Stimulated activated CD8-positive, alpha-beta memory T cell treated with anti-CD3 and anti-CD28 coated beads, Interleukin-15, amount 100 ng/mL, for 24 hours (primary cell): ENCODE data around the gene PSMC3IP.
"Not testable (repeated sequence)": the region's sequence is repeated elsewhere in the genome, so short reads cannot be mapped to it uniquely, and the experiment has no call there.

Experiments
- DNase-seq: peaks from one replicate; pipeline ENCODE4 v3.0.0-alpha.2; 2020; ENCODE audit warnings: low read depth

PSMC3IP gene

DNA sequence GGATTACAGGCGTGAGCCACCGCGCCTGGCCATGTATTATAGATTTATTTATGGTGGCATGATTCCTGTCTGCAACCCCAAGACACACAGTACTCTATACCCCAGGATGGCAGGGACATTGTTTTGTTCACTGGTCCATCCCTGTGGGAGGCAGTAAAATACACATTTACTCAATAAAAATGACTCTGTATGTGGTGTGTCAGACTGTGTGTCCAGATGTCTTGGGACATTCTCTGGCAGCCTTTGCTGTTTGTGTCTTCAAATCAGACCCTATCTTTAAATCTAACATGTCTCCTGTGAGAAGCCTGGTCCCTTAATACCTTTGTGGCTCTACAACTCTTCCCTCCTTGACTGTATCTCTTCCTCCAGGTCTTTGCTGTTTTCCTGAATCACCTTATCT is 17.3 kb downstream of the PSMC3IP start:
- no peak for DNase-seq

DNA sequence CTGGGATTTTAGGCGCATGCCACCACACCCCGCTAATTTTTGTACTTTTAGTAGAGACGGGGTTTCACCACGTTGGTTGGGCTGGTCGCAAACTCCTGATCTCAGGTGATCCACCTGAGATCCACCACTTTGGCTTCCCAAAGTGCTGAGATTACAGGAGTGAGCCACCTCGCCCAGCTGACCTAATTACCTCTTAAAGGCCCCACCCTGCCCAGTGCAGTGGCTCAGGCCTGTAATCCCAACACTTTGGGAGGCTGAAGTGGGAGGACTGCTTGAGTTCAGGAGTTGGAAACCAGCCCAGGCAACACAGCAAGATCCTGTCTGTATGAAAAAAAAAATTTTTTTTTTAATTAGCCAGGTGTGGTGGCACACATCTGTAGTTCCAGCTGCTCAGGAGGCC is 18.5 kb downstream of the PSMC3IP start:
- no peak for DNase-seq

DNA sequence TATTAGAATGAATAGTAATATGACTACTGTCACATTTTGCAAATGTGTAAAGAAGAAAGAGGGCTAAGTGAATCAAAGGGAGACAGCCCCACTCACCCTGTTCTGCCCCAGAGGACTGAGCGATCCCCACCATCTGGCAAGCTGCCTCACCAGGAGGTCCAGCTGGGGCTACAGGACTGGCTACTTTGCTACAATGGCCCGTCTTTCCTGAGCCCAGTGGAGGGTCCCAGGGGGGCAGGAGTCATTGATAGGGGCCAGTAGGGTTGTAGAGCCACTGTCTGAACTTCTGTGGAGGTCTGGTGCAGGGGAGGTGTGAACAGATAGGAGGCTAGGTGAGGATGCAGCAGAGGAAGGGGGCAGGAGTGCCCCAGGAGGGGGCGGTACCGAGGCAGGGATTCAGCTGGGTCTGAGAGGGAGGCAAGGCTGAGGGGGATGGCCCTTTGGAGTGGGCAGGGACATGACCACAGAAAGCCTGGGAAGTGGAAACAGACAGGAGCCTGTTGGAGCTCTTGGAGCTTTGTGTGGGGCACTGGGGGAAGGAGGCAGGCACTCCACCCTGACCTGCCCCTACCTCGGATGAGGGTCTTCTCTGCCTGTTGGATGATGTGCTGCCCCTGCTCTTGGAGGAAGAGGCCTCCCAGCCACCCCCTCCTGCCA is 21.4 kb downstream of the PSMC3IP start:
- DNase-seq, result not testable (repeated sequence)

DNA sequence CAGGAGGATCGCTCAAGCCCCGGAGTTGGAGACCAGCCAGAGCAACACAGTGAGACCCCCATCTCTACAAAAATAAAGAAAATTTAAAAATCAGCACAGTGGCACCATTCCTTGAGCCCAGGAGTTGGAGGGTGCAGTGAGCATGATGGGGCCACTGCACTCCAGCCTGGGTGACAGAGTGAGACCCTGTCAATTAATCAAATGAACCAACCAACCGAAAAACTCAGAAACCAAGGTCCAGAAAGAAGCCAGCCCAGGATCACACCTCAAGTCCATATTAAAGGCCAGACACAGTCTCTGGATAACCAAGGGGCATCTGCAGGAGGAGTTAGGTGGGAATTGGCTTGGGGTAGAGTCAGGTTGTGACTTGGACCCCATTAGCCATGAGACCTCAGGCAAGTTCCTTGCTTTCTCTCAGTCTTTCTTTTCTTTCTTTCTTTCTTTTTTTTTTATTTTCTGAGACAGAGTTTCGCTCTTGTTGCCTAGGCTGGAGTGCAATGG is 22.4 kb downstream of the PSMC3IP start:
- no peak for DNase-seq

DNA sequence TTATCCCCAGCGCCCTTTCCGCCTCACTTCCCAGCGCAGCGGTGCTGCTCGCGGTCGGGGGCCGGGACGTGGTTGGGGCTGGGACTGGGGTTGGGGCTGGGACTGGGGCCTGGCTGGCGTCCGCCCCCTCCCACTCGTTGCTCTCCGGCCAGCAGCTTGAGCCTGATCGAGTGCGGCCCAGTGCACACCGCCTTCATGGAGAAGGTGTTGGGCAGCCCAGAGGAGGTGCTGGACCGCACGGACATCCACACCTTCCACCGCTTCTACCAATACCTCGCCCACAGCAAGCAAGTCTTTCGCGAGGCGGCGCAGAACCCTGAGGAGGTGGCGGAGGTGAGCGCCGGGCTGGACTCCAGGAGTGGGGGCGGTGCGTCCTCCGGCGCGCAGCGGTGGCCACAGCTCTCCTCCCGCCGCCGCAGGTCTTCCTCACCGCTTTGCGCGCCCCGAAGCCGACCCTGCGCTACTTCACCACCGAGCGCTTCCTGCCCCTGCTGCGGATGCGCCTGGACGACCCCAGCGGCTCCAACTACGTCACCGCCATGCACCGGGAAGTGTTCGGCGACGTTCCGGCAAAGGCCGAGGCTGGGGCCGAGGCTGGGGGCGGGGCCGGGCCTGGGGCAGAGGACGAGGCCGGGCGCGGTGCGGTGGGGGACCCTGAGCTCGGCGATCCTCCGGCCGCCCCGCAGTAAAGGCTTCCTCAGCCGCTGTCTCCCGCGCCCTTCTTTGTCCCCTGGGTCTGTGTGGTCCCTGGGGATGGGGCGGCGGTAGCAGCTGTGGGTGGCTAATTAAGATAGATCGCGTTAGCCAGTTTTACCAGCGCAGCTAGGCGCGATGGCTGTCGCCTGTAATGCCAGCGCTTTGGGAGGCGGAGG is 23.0 kb downstream of the PSMC3IP start:
- peak; percentile 55 for DNase-seq

DNA sequence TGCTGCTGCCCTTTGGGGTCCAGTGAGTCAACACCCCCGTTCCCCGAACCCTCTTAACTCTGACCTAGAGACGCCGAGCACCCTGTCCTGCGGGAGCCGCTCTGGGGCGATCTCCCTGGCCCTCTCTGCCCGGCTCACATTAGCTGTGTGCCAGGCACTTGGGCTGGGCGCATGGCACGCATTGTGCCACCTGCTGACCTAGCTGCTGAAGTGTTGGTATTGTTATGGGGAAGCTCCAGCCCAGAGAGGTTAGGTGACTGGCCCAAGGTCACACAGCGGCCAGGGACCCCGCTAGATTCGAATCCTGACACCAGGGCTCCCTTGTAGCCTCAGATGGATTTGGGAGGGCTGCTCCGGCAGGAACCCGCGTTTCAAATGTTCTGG is 23.7 kb downstream of the PSMC3IP start:
- DNase-seq, result no peak

DNA sequence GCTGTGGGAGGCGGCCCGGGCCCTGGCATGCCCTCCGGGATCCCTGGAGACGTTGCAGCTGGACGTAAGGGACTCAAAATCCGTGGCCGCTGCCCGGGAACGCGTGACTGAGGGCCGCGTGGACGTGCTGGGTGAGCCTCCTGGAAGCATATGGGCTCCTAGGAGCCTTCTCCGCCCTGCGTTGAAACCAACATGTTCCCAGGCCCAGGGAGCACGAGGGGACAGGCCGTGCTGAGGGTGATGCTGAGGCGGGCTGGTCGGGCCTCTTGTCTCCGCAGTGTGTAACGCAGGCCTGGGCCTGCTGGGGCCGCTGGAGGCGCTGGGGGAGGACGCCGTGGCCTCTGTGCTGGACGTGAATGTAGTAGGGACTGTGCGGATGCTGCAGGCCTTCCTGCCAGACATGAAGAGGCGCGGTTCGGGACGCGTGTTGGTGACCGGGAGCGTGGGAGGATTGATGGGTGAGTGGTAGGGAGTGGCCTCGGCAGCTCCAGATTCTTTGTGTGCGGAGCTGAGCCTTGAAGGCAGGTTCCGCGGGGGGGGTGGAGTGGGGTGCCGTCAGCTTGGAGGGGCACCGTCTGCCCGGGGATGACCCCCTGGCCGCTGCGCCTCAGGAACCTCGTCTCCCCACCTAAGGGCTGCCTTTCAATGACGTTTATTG is 24.2 kb downstream of the PSMC3IP start:
- DNase-seq, result no peak

DNA sequence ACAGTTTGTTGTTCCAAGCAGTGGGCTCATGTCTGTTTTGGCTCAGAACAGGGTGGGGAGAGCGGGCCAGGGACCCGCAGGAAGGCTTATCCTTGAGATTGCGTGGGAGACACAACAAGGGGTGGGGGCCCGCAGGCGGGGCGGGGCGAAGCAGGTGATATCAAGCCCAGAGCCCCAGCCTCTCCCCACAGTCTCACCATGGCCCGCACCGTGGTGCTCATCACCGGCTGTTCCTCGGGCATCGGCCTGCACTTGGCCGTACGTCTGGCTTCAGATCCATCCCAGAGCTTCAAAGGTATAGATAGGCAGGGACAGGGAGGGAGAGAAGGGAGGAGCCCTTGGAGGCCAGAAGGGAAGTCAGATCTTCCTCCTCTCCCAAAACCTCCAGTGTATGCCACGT is 24.8 kb downstream of the PSMC3IP start, which contains the start of gene HSD17B1:
TSS of gene HSD17B1 (plus strand) at position 188 of the 400 bp plus-strand sequence. CDS start at position 199, 11 bp downstream.
- DNase-seq, result not testable (repeated sequence)

DNA sequence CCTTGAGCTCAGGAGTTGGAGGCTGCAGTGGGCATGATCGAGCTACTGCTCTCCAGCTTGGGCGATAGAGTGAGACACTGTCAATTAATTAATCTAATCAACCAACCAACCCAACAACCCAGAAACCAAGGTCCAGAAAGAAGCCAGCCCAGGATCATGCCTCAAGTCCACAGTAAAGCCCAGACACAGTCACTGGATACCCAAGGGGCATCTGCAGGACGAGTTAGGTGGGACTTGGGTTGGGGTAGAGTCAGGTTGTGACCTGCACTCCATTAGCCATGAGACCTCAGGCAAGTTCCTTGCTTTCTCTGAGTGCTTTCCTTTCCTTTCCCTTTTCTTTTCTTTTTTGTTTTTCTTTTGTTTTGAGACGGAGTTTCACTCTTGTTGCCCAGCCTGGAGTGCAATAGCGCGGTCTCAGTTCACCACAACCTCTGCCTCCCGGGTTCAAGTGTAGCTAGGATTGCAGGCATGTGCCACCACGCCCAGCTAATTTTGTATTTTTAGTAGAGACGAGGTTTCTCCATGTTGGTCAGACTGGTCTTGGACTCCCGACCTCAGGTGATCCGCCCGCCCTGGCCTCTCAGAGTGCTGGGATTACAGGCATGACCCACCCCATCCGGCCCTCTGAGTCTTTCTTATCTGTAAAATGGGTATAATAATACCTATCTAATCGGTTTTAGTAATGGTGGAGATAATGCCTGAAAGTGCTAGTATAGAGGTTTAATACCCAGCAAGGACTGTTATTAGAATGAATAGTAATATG is 28.4 kb downstream of the PSMC3IP start:
- DNase-seq, result no peak

DNA sequence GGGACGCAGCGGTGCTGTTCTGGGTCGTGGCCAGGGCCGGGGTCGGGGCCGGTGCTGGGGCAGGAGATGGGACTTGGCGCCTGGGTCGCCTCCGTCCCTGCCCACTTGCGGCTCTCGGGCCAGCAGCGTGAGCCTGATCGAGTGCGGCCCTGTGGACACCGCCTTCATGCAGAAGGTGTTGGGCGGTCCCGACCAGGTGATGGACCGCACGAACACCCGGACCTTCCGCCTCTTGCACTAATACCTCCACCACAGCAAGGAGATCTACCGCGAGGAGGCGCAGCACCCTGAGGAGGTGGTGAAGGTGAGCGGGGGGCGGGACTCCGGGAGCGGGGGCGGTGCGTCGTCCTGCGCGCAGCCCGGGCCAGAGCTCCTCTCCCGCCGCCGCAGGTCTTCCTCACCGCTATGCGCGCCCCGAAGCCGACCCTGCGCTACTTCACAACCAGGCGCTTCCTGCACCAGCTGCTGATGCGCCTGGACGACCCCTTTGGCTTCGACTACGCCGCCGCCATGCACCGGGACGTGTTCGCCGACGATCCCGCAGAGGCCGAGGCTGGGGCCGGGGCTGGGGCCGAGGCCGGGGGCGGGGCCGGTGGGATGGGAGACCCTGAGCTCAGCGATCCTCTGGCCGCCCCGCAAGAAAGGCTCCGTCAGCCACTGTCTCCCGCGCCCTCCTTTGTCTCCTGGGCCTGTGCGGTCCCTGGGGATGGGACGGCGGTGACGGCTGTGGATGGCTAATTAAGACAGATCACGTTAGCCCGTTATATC is 29.3 kb downstream of the PSMC3IP start:
- DNase-seq, result peak; percentile 41

DNA sequence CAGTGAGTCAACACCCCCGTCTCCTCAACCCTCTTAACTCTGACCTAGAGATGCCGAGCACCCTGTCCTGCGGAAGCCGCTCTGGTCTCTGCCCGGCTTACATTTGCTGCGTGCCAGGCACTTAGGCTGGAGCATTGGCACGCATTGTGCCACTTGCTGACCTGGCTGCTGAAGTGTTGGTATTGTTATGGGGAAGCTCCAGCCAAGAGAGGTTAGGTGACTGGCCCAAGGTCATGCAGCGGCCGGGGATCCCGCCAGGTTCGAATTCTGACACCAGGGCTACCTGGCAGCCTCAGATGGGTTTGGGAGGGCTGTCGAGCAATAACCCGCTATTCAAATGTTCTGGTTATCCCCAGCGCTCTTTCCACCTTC is 29.8 kb downstream of the PSMC3IP start:
- DNase-seq, result no peak

DNA sequence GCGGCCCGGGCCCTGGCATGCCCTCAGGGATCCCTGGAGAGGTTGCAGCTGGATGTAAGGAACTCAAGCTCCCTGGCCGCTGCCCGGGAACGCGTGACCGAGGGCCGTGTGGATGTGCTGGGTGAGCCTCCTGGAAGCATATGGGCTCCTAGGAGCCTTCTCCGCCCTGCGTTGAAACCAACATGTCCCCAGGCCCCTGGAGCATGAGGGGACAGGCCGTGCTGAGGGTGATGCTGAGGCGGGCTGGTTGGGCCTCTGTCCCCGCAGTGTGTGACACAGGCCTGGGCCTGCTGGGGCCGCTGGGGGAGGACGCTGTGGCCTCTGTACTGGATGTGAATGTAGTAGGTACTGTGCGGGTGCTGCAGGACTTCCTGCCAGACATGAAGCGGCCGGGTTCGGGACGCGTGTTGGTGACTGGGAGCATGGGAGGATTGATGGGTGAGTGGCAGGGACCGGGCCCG is 30.5 kb downstream of the PSMC3IP start:
- DNase-seq, result no peak

DNA sequence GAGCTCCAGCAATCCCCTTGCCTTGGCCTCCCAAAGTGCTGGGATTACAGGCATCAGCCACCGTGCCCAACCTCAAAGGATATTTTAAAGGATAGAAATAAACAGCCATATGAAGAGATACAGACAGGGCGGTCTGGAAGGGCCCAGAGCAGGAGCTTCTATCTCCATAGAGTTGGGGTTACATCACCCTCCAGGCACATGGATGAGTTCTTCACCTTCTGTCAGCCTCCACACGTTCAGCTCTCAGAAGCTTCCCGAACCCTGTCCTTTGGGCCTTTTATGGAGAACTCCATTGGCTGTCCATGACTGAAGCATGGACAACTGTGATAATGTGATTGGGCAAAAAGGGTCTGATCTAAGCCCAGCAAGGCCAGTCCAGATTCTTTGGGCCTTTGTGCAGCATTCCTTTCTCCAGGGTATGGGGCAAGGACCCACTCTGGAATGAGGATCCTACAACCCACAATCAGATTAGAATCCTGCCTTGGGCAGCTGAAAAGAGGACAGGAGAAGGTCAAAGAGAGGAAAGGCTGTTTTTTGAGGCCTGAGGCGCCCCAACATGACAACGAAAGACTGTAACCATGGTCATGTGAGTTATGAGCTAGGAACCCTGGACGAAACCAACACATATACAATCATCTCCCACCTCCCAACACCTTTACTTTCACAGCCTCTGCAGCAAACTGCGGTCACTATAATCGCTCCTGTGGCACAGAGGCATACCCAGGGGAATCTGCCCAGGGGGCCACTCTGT is 31.6 kb downstream of the PSMC3IP start:
- not testable (repeated sequence) for DNase-seq

DNA sequence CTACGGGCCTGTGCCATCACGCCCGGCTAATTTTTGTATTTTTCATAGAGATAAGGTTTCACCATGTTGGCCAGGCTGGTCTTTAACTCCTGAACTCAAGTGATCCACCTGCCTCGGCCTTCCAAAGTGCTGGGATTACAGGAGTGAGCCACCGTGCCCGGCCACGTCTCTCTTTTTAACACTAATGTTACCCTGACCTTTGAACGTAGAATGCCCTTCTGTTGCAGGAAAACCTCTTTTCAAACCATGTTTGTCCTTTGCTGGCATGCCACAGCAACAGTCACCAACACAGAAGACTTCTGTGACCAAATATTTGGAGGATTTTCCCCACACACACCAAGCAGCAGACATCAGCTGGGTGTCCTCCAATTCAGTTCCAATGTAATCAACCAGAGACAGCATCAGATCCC is 32.6 kb downstream of the PSMC3IP start:
- DNase-seq, result no peak

DNA sequence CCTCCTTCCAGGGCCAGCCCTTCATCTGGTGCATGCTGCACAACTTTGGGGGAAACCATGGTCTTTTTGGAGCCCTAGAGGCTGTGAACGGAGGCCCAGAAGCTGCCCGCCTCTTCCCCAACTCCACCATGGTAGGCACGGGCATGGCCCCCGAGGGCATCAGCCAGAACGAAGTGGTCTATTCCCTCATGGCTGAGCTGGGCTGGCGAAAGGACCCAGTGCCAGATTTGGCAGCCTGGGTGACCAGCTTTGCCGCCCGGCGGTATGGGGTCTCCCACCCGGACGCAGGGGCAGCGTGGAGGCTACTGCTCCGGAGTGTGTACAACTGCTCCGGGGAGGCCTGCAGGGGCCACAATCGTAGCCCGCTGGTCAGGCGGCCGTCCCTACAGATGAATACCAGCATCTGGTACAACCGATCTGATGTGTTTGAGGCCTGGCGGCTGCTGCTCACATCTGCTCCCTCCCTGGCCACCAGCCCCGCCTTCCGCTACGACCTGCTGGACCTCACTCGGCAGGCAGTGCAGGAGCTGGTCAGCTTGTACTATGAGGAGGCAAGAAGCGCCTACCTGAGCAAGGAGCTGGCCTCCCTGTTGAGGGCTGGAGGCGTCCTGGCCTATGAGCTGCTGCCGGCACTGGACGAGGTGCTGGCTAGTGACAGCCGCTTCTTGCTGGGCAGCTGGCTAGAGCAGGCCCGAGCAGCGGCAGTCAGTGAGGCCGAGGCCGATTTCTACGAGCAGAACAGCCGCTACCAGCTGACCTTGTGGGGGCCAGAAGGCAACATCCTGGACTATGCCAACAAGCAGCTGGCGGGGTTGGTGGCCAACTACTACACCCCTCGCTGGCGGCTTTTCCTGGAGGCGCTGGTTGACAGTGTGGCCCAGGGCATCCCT is 34.1 kb downstream of the PSMC3IP start:
- DNase-seq, result no peak

DNA sequence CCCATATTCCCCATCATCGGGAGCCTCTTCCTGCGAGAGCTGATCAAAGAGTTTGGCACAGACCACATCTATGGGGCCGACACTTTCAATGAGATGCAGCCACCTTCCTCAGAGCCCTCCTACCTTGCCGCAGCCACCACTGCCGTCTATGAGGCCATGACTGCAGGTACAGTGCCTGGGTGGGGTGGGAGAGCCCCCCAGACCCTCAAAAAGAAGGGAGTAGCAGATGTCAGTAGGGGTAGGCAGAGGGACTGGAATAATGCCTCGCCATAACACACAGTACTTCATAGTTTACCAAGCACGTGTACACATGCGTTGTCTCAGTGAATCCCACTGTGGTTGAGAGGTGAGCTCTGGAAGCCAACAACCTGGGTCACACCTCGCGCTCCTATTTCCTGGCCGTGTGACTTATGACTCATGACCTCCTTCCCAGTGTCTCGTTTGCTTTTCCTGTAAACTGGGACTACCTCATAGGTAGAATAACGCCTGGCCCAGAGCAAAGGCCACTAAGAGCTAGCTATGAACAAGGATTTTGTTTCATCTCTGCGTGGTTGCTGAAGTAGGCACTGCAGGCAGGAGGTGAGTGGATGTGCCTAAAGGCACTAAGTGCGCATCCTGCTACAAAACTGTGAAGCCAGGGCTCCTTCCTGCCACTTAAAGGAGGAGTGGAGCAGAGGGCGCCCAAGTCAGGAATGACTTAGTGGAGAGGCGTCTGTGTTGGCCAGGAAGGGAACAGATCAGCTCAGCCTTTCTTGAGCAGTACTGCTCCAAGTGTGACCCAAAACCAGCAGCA is 36.3 kb downstream of the PSMC3IP start:
- no peak for DNase-seq

DNA sequence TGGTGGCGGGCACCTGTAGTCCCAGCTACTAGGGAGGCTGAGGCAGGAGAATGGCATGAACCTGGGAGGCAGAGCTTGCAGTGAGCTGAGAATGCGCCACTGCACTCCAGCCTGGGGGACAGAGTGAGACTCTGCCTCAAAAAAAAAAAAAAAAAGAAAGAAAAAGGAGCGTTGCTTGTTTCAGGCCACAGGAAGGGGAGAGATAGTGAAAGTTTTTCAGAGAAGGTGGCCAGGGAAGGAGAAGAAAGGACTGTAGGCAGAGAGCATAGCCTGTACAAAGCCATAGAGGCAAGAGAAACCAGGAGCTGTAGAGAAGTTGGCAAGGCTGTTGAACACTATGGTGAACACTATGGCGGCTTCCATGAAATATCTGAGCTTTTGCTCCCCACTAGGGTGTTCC is 37.0 kb downstream of the PSMC3IP start:
- not testable (repeated sequence) for DNase-seq

DNA sequence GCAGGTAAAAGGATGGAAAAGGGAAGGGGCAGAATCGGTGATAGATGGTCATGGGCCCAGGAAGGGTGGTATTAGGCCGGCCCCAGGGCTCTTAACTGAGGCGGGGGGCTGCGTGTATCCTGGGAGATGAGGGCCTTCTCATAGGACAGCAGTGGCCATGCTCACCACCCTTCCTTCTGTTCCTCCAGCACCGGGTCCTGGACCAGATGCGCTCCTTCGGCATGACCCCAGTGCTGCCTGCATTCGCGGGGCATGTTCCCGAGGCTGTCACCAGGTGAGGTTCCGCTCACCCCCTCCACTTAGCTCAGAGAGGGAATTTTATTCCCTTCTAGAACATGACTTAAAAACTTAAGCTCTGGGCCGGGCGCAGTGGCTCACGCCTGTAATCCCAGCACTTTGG is 39.0 kb downstream of the PSMC3IP start:
- no peak for DNase-seq
